Adrenal gland (tissue), 12 donors: Measurements from ENCODE around the gene OLAH. TPM values are rescaled to one million over a fixed set of nuclear protein-coding genes. Genes with fewer than 3 reads are reported as not detected.

Source experiments
- DNase-seq, 7 donors: peaks; one replicate each; pipeline ENCODE4 v3.0.0-alpha.2; 2019 to 2020
- H3K27ac ChIP-seq, 5 donors: fragments of 200-600 bp; sonication (generic) in 4 of 5; 1 replicate in 3 of 5; 2 replicates in 2 of 5; pipeline versions ENCODE4 v1.5.1 to v1.8.0; 2016 to 2020; ENCODE audit warnings: mild to moderate bottlenecking in 1 of 5
- H3K27me3 ChIP-seq: fragments of 200-600 bp; 2 replicates; pipeline ENCODE4 v1.8.0; 2021
- H3K36me3 ChIP-seq, 2 donors: fragments of 200-600 bp; replicated peaks in 1 of 2; 1 replicate in 1 of 2; 2 replicates in 1 of 2; pipeline versions ENCODE4 v1.5.1 to v1.8.0; 2018 to 2022
- H3K4me1 ChIP-seq, 2 donors: fragments of 200-600 bp; replicated peaks in 1 of 2; 1 replicate in 1 of 2; 2 replicates in 1 of 2; pipeline versions ENCODE4 v1.5.1 to v1.8.0; 2018 to 2021
- H3K4me3 ChIP-seq, 4 donors: fragments of 200-600 bp; sonication (generic) in 3 of 4; one replicate each; pipeline ENCODE4 v1.5.1; 2016 to 2018
- H3K9me3 ChIP-seq, 3 donors: fragments of 200-600 bp; sonication (generic) in 1 of 3; replicated peaks in 1 of 3; 1 replicate in 2 of 3; 2 replicates in 1 of 3; pipeline versions ENCODE4 v1.5.1 to v1.8.0; 2016 to 2021
- CTCF ChIP-seq, 6 experiments: fragments of 450-650 bp in 4 of 6; fragments of 200-600 bp in 2 of 6; sonication (generic) in 1 of 6; IDR thresholded peaks; 1 replicate in 5 of 6; 2 replicates in 1 of 6; pipeline versions ENCODE4 v1.5.1 to v1.8.0; 2016 to 2021; ENCODE audit warnings: antibody characterized with exemption in 6 of 6, mild to moderate bottlenecking in 2 of 6, moderate library complexity in 1 of 6
- POLR2A ChIP-seq, 2 donors: fragments of 450-650 bp; IDR thresholded peaks; one replicate each; pipeline ENCODE4 v1.6.1; 2017; ENCODE audit warnings: antibody characterized with exemption in 2 of 2, mild to moderate bottlenecking in 2 of 2, moderate library complexity in 1 of 2
- WGBS, 4 donors: extraction: QIAGEN DNeasy Blood & Tissue Kit in 2 of 4; methylation state at CpG; one replicate each; pipeline versions ENCODE4 v1.1.5 to v1.1.7; 2013 to 2017; 5-methylcytosine and 5-hydroxymethylcytosine counted together
- intact Hi-C, 2 donors: fragments of 100-400 bp; cut with DNase I; formaldehyde crosslinking; loops; one replicate each; pipeline versions ENCODE4 v1.14.1 to v1.15.0; 2022 to 2023
- polyA plus RNA-seq, 3 donors: library from polyadenylated mRNA; stranded (reverse); fragments of 200-250 nt in 2 of 3; fragments of 350-450 nt in 1 of 3; fragmentation: Illumina TruSeq in 1 of 3; extraction: RNeasy Lipid Tissue Mini Kit (QIAGEN cat#74804) in 1 of 3; gene quantifications; one replicate each; pipeline ENCODE4 v1.2.3, GENCODE V29; 2013 to 2014
- total RNA-seq, 9 donors: library from RNA; depleted of rRNA in 4 of 9; stranded (reverse); fragments of >200 nt in 4 of 9; fragments of 120-200 nt in 1 of 9; fragmentation: NEBNext Ultra II Directional in 1 of 9; extraction: Animal tissue kit (Norgen Biotek cat#: 25700) in 1 of 9; gene quantifications; one replicate each; pipeline versions ENCODE4 v1.1.0 to v1.2.4, GENCODE V29; 2013 to 2023
- donor health status: healthy with polysubstance abuse.
- donor health status: Bipolar disorder and iron deficiency.
- donor health status: DM: yes; HTN: yes; CAD: no.
- donor health status: DM: no; HTN: no; CAD: no.
- donor health status: DM: no; HTN: no; CAD: no.
- donor health status: DM: yes; HTN: yes; CAD: no.

OLAH gene
- total and polyA plus RNA-seq, 12 donors = 0.18 to 2.8 (median 0.68) TPM

GRCh38 chr10:15067154-15067553 is 23.4 kb downstream of the OLAH start:
- Histone ChIP-seq H3K4me1 (no peaks in the 10 kb centered on the region), H3K4me3 (no peak overlapping the region), H3K36me3 (no peaks in the 10 kb centered on the region), H3K27ac (no peak overlapping the region), H3K9me3 (no peaks in the 10 kb centered on the region), H3K27me3 (no peaks in the 10 kb centered on the region)
- TF ChIP-seq POLR2A (IDR thresholded peaks at IDR 0.05) (no peak), CTCF (IDR thresholded peaks at IDR 0.05) (no peak)
- no peak for DNase-seq
- WGBS, 4 donors = 70 to 88% (median 85%) methylated on average over 5 of the region's 5 CpGs
- intact Hi-C loops = no loop called here

GRCh38 chr10:15068802-15069201 is 25.1 kb downstream of the OLAH start:
- intact Hi-C loops = no loop called here
- TF ChIP-seq POLR2A (IDR thresholded peaks at IDR 0.05) (no peak), CTCF (IDR thresholded peaks at IDR 0.05) (no peak)
- Histone ChIP-seq H3K4me1 (no peaks in the 10 kb centered on the region), H3K4me3 (no peak overlapping the region), H3K27me3 (no peaks in the 10 kb centered on the region), H3K36me3 (no peaks in the 10 kb centered on the region), H3K9me3 (no peaks in the 10 kb centered on the region), H3K27ac (no peak overlapping the region)
- WGBS, 4 donors = 77 to 87% (median 82%) methylated on average over 3 of the region's 3 CpGs
- no peak for DNase-seq

GRCh38 chr10:15069230-15069629 is 25.5 kb downstream of the OLAH start:
- Histone ChIP-seq H3K9me3 (no peaks in the 10 kb centered on the region), H3K36me3 (no peaks in the 10 kb centered on the region), H3K4me3 (no peak overlapping the region), H3K27ac (no peak overlapping the region), H3K27me3 (no peaks in the 10 kb centered on the region), H3K4me1 (no peaks in the 10 kb centered on the region)
- no peak for TF ChIP-seq POLR2A (IDR thresholded peaks at IDR 0.05)
- no peak for TF ChIP-seq CTCF (IDR thresholded peaks at IDR 0.05)
- no peak for DNase-seq
- WGBS, 4 donors = 64 to 85% (median 77%) methylated on average over 4 of the region's 4 CpGs
- intact Hi-C loops = no loop called here

- no peak overlapping the region for H3K27ac ChIP-seq
- no peak overlapping the region for H3K4me3 ChIP-seq
- H3K4me1 ChIP-seq = no peaks in the 10 kb centered on the region
- 90 to 96% (median 92%) methylated on average over 5 of the region's 5 CpGs for WGBS, 4 donors
- H3K36me3 ChIP-seq = no peaks in the 10 kb centered on the region
- no peak for TF ChIP-seq CTCF (IDR thresholded peaks at IDR 0.05)
- no peak for TF ChIP-seq POLR2A (IDR thresholded peaks at IDR 0.05)
- DNase-seq = no peak
- intact Hi-C loops = no loop called here
- H3K9me3 ChIP-seq = no peaks in the 10 kb centered on the region
- H3K27me3 ChIP-seq = no peaks in the 10 kb centered on the region
Observed at GRCh38 chr10:15072358-15072757, 28.6 kb downstream of the OLAH start.
